Measurements from ENCODE around the gene PLCB4.

PLCB4 gene

GRCh38 chr20:9076440-9076839 is 7.6 kb downstream of the PLCB4 start:
- H2AFZ ChIP-seq (ENCODE audit: low read length), result no peak overlapping the region
- H3F3A ChIP-seq (ENCODE audit: low read depth), result no peaks in the 10 kb centered on the region
- H3K4me1 ChIP-seq (ENCODE audit: insufficient read depth, low read length, poor library complexity, severe bottlenecking), result peaks cover 45% of the 10 kb centered on the region
- no peaks in the 10 kb centered on the region for H3K9me3 ChIP-seq (ENCODE audit: insufficient read depth, low read depth, low read length)
- H4K20me1 ChIP-seq (ENCODE audit: insufficient read depth, low read length, poor library complexity, severe bottlenecking), result peaks cover 4% of the 10 kb centered on the region
- H3K4me2 ChIP-seq (ENCODE audit: low read depth, low read length, poor library complexity, severe bottlenecking), result no peak overlapping the region
- H3K36me3 ChIP-seq (ENCODE audit: insufficient read depth, low read length), result no peaks in the 10 kb centered on the region
- H3K27me3 ChIP-seq (ENCODE audit: insufficient read depth, low read length, poor library complexity, severe bottlenecking), result no peaks in the 10 kb centered on the region
- H3K9ac ChIP-seq (ENCODE audit: low read depth, low read length, poor library complexity, severe bottlenecking), result no peak overlapping the region
- H3K4me3 ChIP-seq (ENCODE audit: low read length, poor library complexity, severe bottlenecking), result no peak overlapping the region
- no peak for TF ChIP-seq EZH2phosphoT487 (IDR thresholded peaks at IDR 0.05; ENCODE audit: borderline replicate concordance)
- TF ChIP-seq CTCF (conservative IDR thresholded peaks at IDR 0.05; ENCODE audit: low read length), result no peak
- H3K9me2 ChIP-seq (replicated peaks; ENCODE audit: low read depth, low read length), result no peaks in the 10 kb centered on the region
- peaks cover 63% of the 10 kb centered on the region for H3K79me2 ChIP-seq (ENCODE audit: insufficient read depth, low read length)

- Histone ChIP-seq H3K9ac (ENCODE audit: low read depth, low read length, poor library complexity, severe bottlenecking) (no peak overlapping the region), H3F3A (ENCODE audit: low read depth) (no peaks in the 10 kb centered on the region), H3K27me3 (ENCODE audit: insufficient read depth, low read length, poor library complexity, severe bottlenecking) (no peaks in the 10 kb centered on the region), H4K20me1 (ENCODE audit: insufficient read depth, low read length, poor library complexity, severe bottlenecking) (no peaks in the 10 kb centered on the region), H3K79me2 (ENCODE audit: insufficient read depth, low read length) (peaks cover 57% of the 10 kb centered on the region), H3K9me3 (ENCODE audit: insufficient read depth, low read depth, low read length) (no peaks in the 10 kb centered on the region), H3K4me3 (ENCODE audit: low read length, poor library complexity, severe bottlenecking) (no peak overlapping the region), H3K9me2 (replicated peaks; ENCODE audit: low read depth, low read length) (no peaks in the 10 kb centered on the region), H2AFZ (ENCODE audit: low read length) (no peak overlapping the region), H3K4me2 (ENCODE audit: low read depth, low read length, poor library complexity, severe bottlenecking) (no peak overlapping the region), H3K36me3 (ENCODE audit: insufficient read depth, low read length) (no peaks in the 10 kb centered on the region), H3K4me1 (ENCODE audit: insufficient read depth, low read length, poor library complexity, severe bottlenecking) (peaks cover 53% of the 10 kb centered on the region)
- TF ChIP-seq CTCF (conservative IDR thresholded peaks at IDR 0.05; ENCODE audit: low read length) (peak; percentile 45), EZH2phosphoT487 (IDR thresholded peaks at IDR 0.05; ENCODE audit: borderline replicate concordance) (no peak)
Observed at GRCh38 chr20:9078826-9079731, 10.2 kb downstream of the PLCB4 start.

GRCh38 chr20:9081423-9081966 is 12.6 kb downstream of the PLCB4 start:
- Histone ChIP-seq H3K4me2 (ENCODE audit: low read depth, low read length, poor library complexity, severe bottlenecking) (no peak overlapping the region), H3K9me3 (ENCODE audit: insufficient read depth, low read depth, low read length) (no peaks in the 10 kb centered on the region), H3K36me3 (ENCODE audit: insufficient read depth, low read length) (no peaks in the 10 kb centered on the region), H3F3A (ENCODE audit: low read depth) (no peaks in the 10 kb centered on the region), H3K79me2 (ENCODE audit: insufficient read depth, low read length) (peaks cover 57% of the 10 kb centered on the region), H3K9me2 (replicated peaks; ENCODE audit: low read depth, low read length) (no peaks in the 10 kb centered on the region), H3K4me1 (ENCODE audit: insufficient read depth, low read length, poor library complexity, severe bottlenecking) (peaks cover 69% of the 10 kb centered on the region), H2AFZ (ENCODE audit: low read length) (no peak overlapping the region), H3K27me3 (ENCODE audit: insufficient read depth, low read length, poor library complexity, severe bottlenecking) (no peaks in the 10 kb centered on the region), H3K4me3 (ENCODE audit: low read length, poor library complexity, severe bottlenecking) (no peak overlapping the region), H4K20me1 (ENCODE audit: insufficient read depth, low read length, poor library complexity, severe bottlenecking) (no peaks in the 10 kb centered on the region), H3K9ac (ENCODE audit: low read depth, low read length, poor library complexity, severe bottlenecking) (no peak overlapping the region)
- TF ChIP-seq CTCF (conservative IDR thresholded peaks at IDR 0.05; ENCODE audit: low read length) (no peak), EZH2phosphoT487 (IDR thresholded peaks at IDR 0.05; ENCODE audit: borderline replicate concordance) (no peak)
